GM10266 (cell line): Measurements from ENCODE around the gene MRPL32.
"Not testable (repeated sequence)": the region's sequence is repeated elsewhere in the genome, so short reads cannot be mapped to it uniquely, and the experiment has no call there.

Experiments
- DNase-seq: peaks from one replicate; pipeline ENCODE4 v3.0.0; 2012; ENCODE audit errors: extremely low spot score
- CTCF ChIP-seq: IDR thresholded peaks from 2 replicates; pipeline ENCODE4 v1.5.1; 2012; ENCODE audit warnings: mild to moderate bottlenecking, low read depth; ENCODE audit not compliant: control insufficient read depth, insufficient read depth; ENCODE audit errors: missing control alignments

Gene MRPL32

GRCh38 chr7:42931834-42932651 is at the start of gene MRPL32, which contains the start of gene PSMA2:
MRPL32 (plus strand) TSS chr7:42932376; CDS start chr7:42932387, 11 bp downstream.
PSMA2 (minus strand) TSS chr7:42932174; CDS start chr7:42932158, 16 bp downstream.
- no peak for TF ChIP-seq CTCF
- peak; percentile 89 for DNase-seq

- no peak for DNase-seq
- TF ChIP-seq CTCF = no peak
Measured at GRCh38 chr7:42883950-42884349, 48.2 kb upstream of the MRPL32 start.

- DNase-seq = not testable (repeated sequence)
Measured at GRCh38 chr7:42885183-42885582, 47.0 kb upstream of the MRPL32 start.

GRCh38 chr7:42886129-42886528 is 46.0 kb upstream of the MRPL32 start:
- peak; percentile 30 for TF ChIP-seq CTCF
- DNase-seq = no peak

- no peak for TF ChIP-seq CTCF
- DNase-seq = no peak
Measured at GRCh38 chr7:42886893-42887505, 45.2 kb upstream of the MRPL32 start.

GRCh38 chr7:42893346-42894240 is 38.6 kb upstream of the MRPL32 start:
- DNase-seq = no peak
- no peak for TF ChIP-seq CTCF

- TF ChIP-seq CTCF = no peak
- no peak for DNase-seq
Measured at GRCh38 chr7:42900842-42901241, 31.3 kb upstream of the MRPL32 start.
